8988T (cell line): ENCODE measurements around the gene NUP98.
"Not testable (repeated sequence)": the region's sequence is repeated elsewhere in the genome, so short reads cannot be mapped to it uniquely, and the experiment has no call there.

Experiments used
- DNase-seq: peaks from one replicate; pipeline ENCODE4 v3.0.0; 2011

The NUP98 gene

GRCh38 chr11:3796346-3796745, 1.0 kb downstream of the NUP98 start:
- DNase-seq, result no peak

DNA sequence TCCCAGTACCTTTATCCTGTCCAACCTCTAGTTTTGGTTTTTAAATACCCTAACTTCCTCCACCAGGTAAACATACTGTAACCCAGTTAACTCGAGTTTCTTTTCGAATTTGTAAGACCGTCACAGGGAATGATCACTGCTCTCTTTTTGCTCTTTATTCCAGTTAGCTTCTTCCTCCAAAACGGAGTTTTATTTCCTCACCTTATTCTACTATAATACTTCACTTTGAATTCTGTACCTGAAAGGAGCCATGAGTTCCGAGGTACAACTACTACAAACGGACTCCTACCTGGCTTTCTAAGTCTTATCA, 1.4 kb downstream of the NUP98 start:
- DNase-seq, result no peak

DNA sequence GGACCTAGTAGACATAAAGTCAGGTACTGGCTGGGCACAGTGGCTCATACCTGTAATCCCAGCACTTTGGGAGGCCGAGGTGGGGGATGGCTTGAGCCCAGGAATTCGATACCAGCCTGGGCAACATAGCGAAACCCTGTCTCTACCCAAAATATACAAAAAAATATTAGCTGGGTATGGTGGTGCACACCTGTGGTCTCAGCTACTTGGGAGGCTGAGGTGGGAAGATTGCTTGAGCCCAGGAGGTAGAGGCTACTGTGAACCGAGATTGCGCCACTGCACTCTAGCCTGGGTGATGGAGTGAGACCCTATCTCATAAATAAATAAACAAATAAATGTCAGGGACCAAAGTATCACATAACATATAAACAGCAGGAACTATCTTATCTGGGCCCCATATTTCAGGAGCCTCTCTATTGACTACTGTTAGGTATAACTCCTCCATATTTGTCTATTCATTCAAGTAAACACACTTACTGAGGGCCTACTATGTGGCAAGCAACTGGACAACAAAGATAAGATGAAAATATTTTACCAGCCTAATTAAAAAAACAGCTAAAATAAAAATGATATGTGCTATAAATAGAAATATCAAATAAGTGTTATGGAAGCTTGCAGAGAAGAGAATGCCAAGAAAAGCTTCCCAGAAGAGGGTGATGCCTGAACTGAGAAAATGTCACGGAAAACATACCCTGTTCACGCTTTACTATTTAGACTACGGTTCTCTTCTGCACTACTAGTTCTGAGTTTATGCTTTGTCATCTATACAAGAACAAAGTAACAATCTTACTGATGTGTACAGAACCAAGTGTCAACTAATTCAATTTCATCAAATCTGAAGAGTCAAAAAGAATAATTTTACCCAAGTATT, 2.0 kb downstream of the NUP98 start:
- DNase-seq, result no peak

GRCh38 chr11:3794387-3794786, 3.0 kb downstream of the NUP98 start:
- not testable (repeated sequence) for DNase-seq

DNA sequence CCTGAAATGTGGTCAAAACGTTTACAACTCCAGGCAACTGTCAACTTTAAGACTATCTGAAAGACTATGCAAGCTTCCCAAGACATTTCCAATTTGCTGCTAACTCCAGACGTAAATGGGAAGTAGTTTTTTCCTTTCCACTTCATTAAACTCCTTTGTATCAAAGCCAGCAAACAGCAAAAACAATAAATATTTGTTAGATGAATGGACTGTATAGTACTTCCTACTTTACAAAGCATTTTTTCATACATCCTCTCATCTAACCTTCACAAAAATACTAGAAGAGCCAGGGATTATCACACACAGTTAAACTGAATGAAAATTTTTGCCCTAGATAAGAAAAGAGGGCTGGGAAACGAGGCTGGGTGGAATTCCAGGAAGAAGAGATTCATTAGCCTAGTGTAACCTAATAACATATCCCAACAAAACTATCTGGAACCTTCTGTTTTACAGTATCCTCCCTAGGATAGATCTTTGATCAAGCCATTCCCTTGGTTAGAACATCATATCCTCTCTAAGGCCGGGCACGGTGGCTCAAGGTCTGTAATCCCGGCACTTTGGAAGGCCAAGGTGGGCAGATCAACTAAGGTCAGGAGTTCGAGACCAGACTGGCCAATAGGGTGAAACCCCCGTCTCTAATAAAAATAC, 10.4 kb downstream of the NUP98 start:
- no peak for DNase-seq

DNA sequence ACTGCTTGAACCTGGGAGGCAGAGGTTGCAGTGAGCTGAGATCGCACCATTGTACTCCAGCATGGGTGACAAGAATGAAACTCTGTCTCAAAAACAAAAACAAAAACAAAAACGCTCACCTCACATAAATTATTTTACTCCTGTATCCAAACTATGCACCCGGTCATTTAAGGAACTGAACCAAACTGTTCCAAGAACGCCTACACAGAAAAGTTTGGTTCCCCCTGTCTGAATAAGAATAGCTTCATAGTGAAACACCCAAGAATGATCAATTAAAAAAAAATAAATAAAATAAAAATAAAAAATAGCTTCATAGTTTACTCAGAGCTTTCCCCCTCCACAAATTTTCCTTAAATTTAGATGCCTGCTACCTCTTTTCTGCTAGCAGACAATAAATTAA, 13.7 kb downstream of the NUP98 start:
- no peak for DNase-seq

- no peak for DNase-seq
These were observed 14.4 kb downstream of the NUP98 start for GRCh38 chr11:3782963-3783362.

DNA sequence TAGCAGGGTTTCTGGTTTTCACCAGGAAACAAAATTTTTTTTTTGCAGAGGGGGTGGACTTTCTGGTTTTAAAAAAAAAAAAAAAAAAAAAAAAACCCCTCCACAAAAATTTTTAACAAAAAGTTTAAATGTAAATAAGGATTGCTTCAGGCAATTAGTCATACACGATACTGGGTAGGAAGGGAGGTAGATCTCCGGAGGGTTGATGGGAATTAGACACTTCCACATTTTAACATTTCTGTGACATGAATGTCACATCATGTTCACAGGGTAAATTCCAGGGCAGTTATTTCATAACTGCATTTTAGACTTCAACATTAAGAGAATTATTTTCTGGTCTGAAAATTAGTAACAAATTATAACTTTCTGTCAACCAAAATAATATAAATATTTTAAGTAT, 15.9 kb downstream of the NUP98 start:
- no peak for DNase-seq

DNA sequence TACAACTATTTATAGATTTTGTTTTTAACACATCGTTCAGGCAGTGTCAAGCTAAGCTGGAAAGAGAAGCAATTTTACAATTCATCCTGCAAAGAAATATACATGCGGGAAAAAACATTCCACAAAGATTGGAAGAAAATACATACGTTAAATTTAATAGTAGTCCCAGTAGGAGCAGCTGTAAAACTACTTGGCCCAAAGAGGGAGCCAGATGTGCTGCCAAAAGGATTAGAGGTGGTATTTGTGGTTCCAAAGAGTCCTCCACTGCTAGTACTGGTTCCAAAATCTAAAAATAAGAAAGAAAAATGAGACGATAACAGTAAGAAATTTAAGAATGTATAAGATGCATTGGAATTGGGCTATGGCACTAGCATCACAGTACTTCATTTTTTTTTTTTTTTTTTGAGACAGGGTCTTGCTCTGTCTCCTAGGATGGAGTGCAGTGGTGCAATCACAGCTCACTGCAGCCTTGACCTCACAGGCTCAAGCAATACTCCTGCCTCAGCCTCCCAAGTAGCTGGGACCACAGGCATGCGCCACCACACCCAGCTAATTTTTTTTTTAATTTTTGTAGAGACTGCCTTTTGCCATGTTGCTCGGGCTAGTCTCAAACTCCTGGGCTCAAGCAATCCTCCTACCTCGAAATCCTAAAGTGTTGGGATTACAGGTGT, 21.5 kb downstream of the NUP98 start:
- DNase-seq, result no peak

- no peak for DNase-seq
These were observed 24.2 kb downstream of the NUP98 start for GRCh38 chr11:3773180-3773579.

- DNase-seq, result no peak
These were observed 29.8 kb downstream of the NUP98 start for GRCh38 chr11:3767536-3767935.

GRCh38 chr11:3766836-3767235, 30.5 kb downstream of the NUP98 start:
- DNase-seq, result not testable (repeated sequence)

DNA sequence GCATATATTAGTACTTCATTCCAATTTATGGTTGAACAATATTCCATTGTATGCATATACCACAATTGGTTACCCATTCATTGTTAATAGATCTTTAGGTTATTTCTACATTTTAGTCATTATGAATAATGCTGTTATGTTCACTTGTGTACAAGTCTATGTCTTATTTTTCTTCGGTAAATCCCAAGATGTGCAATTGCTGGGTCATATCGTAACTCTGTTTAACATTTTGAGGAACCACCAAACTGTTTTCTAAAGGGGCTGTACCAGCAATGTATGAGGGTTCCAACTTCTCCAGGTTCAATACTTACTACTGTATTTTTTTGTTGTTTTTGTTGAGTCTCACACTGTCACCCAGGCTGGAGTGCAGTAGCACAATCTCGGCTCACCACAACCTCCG, 33.1 kb downstream of the NUP98 start:
- no peak for DNase-seq

- no peak for DNase-seq
These were observed 42.2 kb downstream of the NUP98 start for GRCh38 chr11:3755151-3755550.

- no peak for DNase-seq
These were observed 44.2 kb downstream of the NUP98 start for GRCh38 chr11:3753110-3753509.

DNA sequence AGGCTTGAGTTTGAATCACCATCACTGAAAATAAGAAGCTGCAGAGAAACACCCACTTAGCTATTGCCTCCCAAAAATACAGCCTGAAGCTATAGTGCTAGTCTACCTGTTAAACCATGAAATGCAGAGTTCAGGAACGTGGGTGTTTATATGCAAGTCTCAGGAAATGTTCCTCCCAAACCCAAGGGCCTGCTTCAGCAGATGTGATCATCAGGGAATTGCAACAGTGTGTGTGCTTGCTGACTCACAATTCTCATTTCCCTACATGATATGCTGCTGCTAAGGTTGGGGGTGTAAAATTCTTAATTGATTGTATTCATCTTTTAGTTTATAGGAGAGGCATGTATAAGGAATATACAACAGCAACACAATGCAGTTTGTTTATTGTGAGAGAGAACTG, 49.6 kb downstream of the NUP98 start:
- no peak for DNase-seq

DNA sequence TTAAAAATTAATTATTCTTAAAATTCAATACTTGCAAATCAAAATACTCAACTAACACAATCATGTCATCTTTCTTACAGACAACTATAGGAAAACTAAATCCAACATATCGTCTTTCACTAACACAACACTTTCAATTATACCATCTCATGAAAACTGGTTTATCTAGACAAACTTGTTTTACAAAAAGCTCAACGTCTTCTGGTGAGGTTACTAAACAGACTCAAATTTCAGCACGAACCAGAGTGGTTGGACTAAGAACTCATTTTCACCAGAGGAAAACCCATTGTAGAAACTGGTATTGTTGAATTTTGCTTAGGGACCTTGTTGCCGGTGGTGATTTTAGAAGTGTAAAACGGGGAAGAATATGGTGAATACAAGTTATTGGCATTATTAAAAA, 52.2 kb downstream of the NUP98 start:
- no peak for DNase-seq

DNA sequence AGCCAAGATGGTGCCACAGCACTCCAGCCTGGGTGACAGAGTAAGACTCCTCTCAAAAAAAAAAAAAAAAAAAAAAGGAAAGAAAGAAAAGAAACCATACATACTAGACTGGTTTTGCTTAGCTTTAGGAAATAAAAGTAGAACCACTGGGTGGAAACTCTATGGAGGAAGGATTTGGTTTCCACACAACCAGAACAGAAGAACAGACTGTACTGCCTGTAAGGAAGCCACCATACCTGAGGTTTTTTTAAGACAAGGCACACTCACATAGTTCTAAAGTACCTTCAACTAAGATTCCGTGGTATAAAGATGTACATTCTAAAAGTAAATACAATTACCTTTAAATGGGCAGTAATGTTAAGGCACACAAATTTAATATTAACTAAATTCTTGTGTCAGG, 58.6 kb downstream of the NUP98 start:
- no peak for DNase-seq

DNA sequence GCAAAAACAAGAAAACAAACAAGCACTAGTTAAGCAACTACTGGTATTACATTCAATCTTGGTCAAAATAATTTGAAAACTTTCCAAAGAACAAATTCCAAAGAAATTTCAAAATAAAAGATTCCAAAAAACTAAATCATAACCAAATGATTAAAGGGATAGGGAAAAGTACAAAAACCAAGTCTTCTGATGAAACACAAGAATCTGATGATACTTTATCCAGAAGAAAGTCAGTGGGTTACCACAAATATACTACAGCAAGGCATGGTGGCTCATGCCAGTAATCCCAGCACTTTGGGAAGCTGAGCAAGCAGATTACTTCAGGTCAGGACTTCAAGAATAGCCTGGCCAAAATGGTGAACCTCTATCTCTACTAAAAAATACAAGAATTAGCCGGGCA, 59.1 kb downstream of the NUP98 start:
- no peak for DNase-seq

- DNase-seq, result no peak
These were observed 59.9 kb downstream of the NUP98 start for GRCh38 chr11:3737386-3737933.

DNA sequence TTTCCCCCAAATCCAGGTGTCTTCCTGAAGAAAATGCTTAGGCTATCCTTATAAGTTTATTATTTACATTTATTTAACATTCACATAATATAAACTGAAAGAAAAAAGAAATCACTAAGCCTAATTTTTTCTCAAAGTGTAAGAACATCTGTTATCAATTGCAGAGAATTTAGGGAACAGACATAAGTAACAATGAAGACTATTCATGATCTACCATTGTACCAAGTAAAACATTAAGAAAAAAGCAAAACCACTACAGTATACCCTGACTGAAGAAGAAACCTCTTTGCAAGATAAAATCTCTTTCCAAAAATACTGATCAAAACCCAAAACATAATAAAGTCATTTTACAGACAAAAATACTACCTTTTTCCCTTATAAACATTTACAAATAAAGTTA, 60.5 kb downstream of the NUP98 start:
- no peak for DNase-seq

GRCh38 chr11:3735827-3736226, 61.5 kb downstream of the NUP98 start:
- no peak for DNase-seq

- no peak for DNase-seq
These were observed 64.5 kb downstream of the NUP98 start for GRCh38 chr11:3732671-3733436.
